NCI-H2196 treated with DMSO at 0.1 percent for 48 hours (cell line): Measurements from ENCODE around the gene FAM78B.

Source experiments
- DNase-seq: peaks from one replicate; lab custom pipeline; 2025; ENCODE audit not compliant: unreplicated experiment; lab: John Stamatoyannopoulos, UW

The FAM78B gene

DNA sequence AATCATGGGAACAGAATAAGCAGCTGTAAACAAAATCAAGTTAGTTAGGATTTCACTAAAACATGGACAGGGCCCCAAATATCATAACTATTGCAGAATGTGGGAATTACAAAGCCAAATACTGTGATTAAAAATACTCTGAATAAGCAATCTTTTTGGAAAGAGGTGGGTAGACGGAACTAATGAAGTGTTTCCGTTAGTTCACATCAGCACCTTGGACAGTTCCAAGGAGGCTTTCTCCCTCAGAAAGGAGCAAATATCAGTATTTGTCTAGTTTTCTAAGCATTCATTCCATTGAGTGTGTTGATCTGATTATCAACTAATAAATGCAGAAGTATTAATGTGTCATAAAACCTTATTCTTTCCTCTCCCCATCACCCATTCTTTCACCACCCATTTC lies 97.4 kb downstream of the FAM78B start:
- DNase-seq = no peak

DNA sequence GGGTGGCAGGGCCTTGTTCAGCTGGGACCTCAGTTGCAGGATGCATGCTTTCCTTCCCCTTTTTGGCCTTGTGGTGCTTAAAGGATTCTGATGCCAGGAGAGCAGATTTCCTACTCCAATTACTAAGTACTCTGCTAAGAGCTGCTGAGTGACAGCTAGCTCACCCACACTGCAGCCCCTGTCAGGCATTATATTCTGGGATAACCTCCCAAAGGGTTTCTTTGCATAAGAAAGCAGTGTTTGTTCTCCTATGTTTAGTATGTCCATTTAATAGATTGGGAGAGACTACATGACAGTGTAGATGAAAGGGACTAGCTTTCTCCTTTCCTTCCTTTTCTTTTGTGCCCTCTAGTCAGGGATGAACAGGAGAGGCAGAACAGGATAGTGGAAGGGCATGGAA lies 100.7 kb downstream of the FAM78B start:
- no peak for DNase-seq

DNA sequence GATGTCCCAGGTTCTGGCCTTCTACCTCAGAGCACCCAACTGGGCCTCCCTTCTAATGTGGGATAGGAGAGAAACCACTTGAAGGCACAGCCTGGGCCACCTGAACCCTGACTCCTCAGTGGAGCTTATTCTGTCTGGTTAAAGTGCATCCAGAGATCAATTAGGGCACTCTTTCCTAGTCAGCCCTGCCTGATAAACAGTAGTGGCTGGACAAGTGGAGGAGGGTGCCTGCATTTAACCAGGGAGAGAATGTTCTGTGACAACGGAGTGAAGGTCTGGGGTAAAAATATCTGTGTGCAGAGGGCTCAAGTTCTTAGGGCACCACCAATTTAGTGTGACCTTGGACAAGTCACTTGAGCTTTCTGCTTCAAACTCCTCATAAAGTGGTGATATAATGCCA lies 101.8 kb downstream of the FAM78B start:
- DNase-seq = no peak

DNA sequence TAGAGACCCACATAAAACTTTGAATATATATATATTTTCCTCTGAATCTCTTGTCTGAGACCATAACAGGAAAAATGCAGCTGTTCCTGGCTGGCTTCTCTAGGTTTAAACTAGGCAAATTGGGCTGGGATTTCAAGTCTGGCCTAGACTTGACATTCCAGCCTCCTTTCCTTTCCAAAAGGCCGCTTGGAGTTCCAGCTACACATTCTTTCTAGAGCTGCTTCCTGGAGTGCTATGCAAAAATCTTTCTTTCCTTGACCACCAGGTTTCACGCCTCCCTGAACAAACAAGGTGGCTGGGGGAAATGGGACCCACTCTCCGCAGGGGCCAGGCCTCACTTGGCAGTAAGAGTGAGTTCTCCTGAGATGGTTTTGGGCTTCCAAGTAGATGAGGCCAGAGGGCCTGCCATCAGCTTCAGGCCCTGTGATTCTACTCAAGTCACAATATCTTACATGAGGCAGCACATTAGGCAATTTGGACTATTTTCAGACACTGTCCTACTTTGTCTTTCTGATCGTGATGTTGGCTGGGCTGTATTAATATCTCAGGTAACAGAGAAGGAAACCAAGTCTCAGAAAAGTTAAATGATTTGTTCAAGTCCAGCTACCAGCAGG lies 102.4 kb downstream of the FAM78B start:
- no peak for DNase-seq

DNA sequence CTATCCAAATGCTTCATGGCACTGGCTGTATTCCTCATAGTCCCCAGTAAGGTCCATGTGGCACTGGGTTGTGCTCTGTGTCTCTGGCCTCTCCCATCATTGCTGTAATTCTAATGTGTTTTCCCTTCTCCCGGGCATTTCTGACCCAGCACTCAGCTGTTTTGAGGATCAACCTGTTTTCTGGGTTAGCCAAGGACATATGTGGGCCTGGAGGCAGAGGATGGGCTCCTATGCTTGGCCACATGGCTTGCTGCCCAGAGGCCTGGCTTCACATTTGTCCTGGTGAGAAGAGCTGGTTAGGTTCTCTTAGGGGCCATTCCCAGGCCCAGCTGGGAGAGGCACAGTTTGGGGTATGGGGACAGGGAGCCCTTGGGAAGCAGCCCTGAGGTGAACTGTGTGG lies 103.1 kb downstream of the FAM78B start:
- no peak for DNase-seq

DNA sequence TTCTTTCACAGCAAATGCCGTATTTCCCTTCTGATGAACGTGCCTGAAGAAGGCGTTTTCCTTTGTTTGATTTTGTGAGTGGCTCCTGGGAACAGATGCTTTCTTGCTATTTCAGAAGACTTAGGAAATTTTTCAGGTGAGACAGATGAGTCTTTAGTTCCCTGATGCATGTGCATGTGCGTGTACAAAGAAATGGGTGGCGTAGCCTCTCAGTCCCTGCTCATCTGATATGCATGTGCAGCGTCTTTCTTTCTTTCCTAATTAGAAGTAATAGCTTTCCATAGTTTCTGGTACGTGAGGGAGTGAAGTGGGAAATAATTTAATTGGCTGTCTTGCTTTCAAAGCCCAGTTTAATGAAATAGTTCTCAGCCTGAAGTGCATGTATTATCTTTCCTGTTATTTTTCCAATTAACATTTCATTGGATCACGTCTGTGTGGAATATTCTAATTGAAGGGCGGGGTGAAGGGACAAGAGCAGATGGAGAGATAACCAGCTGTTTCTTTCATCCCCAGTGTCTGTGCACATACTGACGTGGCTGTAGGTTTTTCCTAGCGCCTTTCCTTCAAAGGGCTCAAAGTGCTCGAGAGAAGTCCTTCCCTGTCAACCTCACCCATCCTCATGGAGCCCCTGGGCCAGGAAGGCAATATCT lies 104.3 kb downstream of the FAM78B start:
- no peak for DNase-seq

DNA sequence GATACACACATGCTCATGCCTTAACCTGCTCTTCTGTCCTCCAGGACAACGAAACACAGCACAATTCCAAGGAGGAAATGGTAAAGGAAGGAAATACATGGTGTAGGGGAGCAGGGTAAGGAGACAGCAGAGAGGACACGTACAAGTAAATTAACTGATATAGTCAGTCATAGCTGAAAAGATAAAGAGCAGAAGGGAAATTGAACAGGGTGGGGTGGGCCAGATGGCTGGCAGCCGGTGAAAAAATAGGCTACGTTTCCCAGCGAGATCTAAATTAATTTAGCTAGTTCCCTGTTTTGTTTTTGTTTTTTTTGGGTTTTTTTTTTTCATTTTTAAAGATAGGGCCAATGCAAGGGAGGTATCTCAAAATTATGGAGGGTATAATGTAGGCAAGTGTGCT lies 109.2 kb downstream of the FAM78B start:
- no peak for DNase-seq

DNA sequence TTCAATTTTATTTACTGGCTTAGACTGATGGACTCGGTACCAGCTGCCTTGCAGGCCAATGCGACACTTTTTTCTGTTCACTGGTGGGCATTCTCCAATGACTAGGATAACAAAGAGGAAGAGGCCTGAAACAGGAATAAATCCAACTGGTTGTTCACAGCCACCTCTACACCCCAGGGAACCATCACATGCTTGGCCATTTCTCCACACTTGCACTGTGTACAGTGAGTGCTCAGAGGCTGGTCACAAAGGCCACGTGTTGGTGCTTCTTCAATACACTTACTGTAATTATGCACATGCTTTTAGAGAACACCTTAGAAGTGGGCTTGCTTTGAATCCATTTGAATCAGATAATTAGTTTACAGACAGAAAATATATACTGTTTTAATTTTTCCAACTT lies 113.4 kb downstream of the FAM78B start:
- DNase-seq = no peak

DNA sequence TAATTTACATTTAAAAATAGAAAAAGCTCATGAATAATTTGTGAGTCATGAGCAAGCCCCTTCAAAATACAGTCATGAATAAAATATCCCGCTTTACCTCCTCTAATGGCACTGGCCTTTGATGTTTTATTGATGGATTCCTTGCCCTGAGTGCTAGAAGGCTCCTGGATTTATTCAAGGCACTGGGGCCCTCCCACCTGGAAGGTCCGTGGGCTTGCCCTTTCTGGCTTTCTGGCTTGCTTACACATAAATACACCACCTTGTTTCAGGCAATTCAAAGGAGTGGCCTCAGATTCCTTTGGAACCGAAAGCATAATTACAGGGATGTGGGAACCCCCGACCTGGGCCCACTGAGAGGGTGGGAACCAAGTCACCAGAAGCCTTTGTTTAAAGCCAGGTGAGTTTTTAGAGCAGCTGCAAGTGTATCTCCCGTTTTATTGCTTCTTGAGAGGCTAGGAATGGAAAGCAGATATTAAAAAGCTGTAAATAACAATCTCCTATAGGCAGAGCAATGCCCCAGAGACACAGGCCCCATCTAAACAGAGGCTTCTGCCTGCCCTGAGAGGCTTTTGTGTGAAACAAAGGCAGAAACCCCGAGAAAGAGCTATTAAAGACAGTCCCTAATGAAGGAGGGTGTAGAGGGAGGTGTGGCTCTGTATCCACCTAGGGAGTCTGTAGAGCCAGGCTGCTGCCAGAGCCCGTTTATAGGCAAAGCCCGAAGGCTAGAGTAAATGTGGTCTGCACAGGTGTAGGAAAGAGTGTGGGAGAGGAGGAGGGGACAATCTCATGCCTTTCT lies 126.4 kb downstream of the FAM78B start:
- DNase-seq = no peak

DNA sequence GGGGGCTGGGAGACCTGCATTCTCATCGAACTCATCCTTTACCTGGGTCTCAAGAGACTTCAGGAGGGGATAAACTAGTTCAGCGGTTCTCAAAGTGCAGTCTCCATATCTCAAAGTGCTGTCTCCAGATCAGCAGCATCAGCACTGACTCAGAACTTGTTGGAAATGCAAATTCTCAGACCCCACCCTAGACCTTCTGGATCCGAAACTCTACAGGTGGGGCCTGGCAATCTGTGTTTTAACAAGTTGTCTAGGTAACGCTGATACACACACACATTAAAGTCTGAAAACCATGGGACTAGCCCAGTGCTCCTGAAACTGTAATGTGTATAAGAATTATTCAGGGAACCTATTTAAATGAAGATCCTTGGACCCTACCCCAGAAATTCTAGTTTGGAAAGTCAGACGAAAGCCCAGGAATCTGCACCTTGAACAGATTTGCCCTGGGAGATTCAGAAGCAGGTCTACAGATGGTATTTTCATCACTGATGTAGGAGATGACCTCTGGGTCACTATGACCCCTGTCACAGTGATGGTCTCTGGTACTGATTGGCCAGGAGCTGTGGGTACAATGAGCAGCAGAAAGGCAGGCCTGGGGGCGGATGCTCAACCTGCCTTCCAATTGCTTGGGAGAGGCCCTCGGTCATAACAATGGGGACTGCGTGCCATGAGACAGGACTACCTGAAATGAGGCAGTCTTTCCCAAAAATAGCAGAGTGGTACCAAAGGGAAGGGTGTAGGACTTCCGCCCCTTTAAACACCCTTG lies 127.2 kb downstream of the FAM78B start:
- DNase-seq = no peak

DNA sequence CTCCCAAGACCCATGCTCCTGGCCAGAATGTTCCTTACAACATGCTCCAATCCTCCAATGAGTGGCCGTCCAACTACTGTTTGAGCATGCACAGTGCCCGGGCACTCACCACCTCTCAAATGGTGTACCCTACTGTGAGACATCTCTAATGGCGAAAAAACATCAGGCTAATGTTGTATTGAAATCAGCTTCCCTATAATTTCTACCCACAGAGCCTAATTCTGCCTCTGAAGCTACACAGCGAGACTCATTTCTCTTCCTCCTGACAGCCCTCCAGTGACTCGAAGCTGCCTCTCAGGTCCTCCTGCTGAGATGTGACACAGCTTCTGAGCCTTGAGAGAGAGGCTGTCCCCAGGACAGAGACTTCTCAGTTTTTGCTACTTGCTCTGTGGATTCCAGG lies 130.7 kb downstream of the FAM78B start:
- no peak for DNase-seq

DNA sequence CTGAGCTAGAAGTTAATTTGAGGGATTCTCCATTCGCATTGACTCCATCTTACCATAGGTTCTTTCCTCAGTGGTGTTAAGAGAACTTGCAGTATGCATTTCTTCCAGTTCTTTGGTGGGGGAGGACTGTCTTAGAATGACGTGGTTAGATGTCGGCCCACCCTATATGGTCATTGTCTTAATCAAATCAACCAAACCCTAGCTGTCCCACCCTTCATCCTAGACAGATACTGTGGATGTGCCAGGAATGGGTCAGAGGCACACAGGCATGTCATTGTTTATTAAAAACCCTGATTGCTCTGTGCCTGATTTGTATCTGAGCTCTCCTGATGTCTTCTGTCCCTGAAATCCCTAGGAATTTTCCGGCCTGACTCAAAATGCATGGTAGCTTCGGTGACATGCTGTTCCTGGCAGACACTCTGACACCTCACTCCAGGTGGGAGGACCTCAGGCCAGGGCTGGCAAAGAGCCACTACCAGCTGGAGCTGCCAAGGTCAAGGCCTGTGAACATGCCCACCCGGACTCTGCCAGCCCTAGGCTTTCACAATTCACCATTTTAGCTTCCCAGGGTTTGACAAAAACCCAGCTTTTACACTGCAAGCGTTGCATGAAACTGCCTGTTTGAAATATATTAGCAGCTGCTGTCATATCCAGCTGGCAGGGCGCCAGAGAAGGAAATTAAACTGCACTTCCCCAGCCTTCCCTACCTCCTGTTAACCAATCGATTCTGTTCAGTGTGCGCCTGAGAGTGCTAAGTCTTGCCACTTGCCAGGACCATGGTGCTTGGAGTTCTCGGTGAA lies 134.0 kb downstream of the FAM78B start:
- no peak for DNase-seq

DNA sequence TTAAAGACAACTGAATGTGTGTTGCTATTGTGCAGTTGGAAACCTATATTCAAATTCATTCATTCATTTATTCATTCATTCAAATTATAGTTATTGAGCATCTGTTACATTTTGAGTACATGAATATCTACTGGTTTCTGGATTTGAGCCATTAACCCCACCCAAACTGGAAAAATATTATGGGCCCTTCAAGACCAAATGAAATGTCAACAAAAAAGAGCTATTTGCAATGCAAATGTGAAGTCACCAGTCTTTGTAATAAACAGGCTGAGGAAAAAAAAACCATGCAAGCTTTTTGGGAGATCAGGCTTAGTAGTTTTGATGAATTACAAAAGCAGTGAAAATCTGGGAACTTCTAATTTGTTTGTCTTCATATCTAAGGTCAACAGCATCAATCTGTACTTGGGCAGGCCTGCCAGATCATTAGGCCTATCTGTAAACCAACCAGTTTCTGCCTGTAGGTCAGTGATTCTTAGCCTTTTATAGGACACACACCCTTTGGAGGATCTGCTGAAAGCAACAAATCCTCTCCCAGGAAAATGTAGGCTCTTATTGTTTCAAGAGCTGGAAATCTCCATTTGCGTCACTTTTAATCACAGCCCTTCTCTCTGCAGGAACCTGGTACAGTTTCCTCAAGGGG lies 134.7 kb downstream of the FAM78B start:
- no peak for DNase-seq

DNA sequence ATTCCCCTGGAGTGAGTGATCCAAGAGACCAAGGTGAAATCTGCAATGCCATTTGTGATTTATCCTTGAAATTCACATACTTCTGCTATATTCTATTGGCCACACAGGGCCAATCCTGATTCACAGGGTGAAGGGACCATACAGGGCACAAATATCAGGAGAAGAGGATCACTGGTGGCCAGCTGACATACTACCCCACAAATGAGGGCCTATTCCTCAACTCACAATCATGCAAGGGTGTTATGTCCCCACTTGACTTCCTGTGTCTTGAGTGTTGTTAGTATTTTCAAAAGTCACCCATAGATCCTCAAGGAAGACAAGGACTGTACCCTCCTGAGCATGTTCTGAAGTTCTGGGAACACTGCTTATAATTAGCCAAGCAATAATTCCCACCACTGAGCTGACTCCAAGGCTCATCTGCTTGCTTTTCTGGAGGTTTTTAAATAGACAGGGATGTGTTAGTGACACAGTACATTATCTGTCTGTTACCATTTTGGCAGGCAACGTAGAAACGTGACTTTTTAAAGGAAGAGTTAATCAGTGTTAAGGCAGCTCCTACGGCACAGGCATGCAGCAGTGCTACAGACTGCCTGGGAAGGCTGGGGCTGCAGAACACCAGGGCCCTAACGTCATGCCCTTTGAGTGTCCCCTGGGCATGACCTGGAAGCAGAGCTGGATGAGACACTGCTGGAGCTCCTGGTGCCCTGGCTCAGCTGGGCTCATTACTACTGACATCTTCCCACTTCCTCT lies 137.4 kb downstream of the FAM78B start:
- DNase-seq = no peak

DNA sequence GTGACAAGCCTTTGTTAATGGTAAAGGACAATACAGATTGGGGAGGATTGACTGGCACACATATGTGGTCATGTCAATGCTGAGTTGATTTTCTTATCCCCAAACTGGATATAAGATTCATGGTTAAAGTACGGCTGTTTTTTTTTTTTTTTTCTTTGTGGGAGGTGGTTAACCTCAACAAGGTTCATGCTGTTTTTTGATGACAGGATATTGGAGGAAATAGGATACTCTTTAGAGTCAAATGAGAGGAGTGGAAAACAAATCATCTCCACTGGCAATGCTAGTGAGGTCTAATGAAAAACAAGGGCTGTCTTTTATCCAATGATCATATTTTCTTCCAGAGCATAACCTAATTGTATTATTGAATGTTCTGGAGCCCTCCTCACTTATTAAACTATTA lies 140.2 kb downstream of the FAM78B start:
- DNase-seq = no peak

DNA sequence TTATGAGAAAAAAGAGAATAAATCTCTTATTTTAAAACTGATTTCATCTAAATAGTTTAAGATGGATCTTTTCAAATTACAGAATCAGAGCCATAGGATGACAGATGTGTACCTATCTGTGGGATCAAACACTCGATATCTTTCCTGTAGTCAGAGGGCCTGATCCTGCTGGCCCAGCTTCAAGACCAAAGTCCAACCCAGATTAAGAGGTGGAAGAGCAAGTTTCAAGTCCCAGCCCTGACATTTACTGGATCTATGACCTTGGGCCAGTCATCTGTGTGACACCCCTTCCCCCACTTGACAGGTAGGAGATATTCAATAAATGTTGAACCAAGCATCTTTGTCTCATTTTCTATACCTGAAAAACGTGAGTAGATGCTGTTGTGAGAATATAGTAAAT lies 140.7 kb downstream of the FAM78B start:
- no peak for DNase-seq

DNA sequence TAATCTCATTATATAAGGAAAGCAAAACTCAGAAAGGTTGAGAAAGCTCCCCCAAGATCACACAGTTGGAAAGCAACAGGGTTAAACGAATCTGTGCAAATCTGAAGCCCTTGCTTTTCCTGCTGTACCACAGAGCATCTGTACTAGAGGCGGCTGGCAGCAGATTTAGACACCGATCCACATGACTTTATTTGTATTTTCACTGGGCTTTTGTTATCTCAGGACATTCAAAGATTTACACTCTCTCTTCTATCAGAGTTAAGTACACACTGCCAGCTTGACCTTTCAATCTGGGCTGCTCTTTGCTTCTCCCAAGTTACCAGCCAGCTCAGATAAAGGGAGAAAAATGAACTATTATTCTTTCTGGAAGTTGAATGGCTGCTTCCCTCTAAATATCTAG lies 146.6 kb downstream of the FAM78B start:
- DNase-seq = no peak
